Measurements from ENCODE around the gene HBEGF.

DNA sequence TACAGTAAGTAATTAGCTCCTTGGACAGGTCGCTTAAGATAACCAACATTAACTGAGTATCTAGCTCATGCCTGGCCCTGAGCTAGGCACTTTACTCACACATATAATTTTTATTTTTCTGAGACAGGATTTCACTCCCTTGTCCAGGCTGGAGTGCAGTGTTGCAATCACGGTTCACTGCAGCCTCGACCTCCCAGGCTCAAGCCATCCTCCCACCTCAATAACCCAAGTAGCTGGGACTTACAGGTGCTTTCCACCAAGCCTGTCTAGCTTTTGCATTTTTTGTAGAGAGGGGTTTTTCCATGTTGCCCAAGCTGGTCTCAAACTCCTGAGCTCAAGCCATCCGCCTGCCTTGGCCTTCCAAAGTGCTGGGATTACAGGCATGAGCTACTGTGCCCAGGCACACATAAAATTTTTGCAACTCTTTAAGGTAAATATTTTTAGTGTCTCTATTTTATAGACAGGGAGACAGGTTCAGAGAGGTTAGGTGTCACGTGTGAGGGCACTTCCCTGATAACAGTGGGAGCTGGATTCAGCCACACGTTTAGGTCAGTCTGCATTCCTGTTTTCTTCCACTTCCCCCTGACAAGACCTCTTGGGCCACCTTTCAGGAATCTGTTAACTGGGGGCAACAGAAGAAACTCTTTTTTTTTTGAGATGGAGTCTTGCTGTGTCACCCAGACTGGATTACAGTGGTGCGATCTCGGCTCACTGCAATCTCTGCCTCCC is 18.2 kb downstream of the HBEGF start:
- TF ChIP-seq, protein P1, sequence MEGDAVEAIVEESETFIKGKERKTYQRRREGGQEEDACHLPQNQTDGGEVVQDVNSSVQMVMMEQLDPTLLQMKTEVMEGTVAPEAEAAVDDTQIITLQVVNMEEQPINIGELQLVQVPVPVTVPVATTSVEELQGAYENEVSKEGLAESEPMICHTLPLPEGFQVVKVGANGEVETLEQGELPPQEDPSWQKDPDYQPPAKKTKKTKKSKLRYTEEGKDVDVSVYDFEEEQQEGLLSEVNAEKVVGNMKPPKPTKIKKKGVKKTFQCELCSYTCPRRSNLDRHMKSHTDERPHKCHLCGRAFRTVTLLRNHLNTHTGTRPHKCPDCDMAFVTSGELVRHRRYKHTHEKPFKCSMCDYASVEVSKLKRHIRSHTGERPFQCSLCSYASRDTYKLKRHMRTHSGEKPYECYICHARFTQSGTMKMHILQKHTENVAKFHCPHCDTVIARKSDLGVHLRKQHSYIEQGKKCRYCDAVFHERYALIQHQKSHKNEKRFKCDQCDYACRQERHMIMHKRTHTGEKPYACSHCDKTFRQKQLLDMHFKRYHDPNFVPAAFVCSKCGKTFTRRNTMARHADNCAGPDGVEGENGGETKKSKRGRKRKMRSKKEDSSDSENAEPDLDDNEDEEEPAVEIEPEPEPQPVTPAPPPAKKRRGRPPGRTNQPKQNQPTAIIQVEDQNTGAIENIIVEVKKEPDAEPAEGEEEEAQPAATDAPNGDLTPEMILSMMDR (IDR thresholded peaks at IDR 0.05; ENCODE audit: insufficient read depth, low read depth, low read length) = no peak
- TF ChIP-seq EZH2 (IDR thresholded peaks at IDR 0.05; ENCODE audit: insufficient read depth, low read length) = no peak

Data from astrocyte (in vitro differentiated cells and primary cell).